Measurements from ENCODE around the gene TBX20.
"Not testable (repeated sequence)": the region's sequence is repeated elsewhere in the genome, so short reads cannot be mapped to it uniquely, and the experiment has no call there.

TBX20 gene

DNA sequence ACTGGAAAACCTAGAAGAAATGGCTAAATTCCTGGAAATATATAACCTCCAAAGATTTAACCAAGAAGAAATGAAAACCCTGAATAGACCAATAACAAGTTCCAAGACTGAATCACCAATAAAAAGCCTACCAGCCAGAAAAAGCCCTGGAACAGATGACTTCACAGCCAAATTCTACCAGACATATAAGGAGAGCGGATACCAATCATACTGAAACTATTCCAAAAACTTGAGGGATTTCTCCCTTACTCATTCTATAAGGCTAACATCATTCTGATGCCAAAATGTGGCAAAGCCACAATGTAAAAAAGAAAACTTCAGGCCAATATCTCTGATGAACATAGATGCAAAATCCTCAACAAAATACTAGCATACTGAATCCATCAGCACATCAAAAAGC lies 86.7 kb downstream of the TBX20 start:
- not testable (repeated sequence) for DNase-seq

DNA sequence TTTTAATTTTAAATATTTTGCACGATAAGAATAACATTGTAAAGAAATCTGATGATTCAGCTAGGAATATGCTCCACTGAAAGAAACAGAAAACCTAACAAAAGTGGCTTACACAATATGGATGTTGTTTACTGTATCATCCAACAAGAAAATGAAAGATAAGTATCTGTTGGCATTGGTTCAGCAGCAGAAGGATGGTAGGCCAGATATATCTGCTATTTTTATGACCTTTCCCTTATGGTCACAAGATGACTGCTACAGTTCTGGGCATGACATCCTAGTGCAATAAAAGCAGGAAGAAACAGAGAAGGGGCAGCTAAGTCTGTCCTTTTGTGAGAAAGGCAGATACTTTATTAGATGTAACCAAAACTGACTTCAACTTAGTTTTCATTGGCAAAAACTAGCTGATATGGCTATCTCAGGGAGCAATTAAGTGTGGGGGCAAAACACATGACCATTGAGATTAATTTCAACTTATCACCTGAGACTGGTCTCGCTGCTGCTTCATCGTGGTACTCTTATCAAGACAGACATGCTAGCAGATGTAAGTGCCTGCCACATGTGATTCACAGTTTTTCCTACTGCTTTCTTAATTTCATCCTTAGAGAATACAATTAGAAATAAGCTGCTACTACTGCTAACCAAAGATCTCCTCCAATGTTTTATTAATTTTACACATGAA lies 92.7 kb downstream of the TBX20 start:
- not testable (repeated sequence) for DNase-seq
